Epithelial cell of esophagus (primary cell): ENCODE data around the gene PATL1.
"Not testable (repeated sequence)": the region's sequence is repeated elsewhere in the genome, so short reads cannot be mapped to it uniquely, and the experiment has no call there.

Experiments used
- DNase-seq: peaks from one replicate; pipeline ENCODE4 v3.0.0; 2010; ENCODE audit warnings: low read depth
- H3K4me3 ChIP-seq: 2 replicates; pipeline ENCODE4 v1.5.1; 2011; ENCODE audit warnings: mild to moderate bottlenecking, low read length, control low read depth
- CTCF ChIP-seq: IDR thresholded peaks from 2 replicates; pipeline ENCODE4 v1.5.1; 2011; ENCODE audit warnings: low read depth, mild to moderate bottlenecking, low read length, control low read depth, inconsistent platforms; ENCODE audit not compliant: insufficient read depth; ENCODE audit errors: missing control alignments

The PATL1 gene

GRCh38 chr11:59630493-59630892 is 38.3 kb downstream of the PATL1 start:
- TF ChIP-seq CTCF = no peak
- no peak for DNase-seq

DNA sequence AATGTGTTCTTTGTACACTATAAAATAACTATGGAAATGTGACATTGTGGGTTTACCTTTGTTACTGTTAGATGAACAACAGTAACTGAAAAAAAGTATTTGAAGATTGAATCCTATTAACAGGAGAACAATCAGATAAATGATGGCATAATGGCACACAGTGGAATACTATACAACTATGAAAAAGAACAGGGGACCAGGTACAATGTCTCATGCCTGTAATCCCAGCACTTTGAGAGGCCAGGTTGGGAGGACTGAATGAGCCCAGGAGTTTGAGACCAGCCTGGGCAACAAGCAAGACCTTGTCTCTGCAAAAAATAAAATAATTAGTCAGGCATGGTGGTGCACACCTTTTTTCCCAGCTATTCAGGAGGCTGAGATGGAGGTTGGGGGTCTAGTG is 38.8 kb downstream of the PATL1 start:
- no peak for DNase-seq
- TF ChIP-seq CTCF = no peak
- H3K4me3 ChIP-seq = no peak overlapping the region

More at GRCh38 chr11:59630493-59630892, 38.3 kb downstream of the PATL1 start:
- no peak overlapping the region for H3K4me3 ChIP-seq

- DNase-seq = not testable (repeated sequence)
Observed at GRCh38 chr11:59626969-59627368, 41.9 kb downstream of the PATL1 start.

GRCh38 chr11:59625703-59626102 is 43.1 kb downstream of the PATL1 start:
- TF ChIP-seq CTCF = no peak
- no peak for DNase-seq
- H3K4me3 ChIP-seq = no peak overlapping the region

More at GRCh38 chr11:59626969-59627368, 41.9 kb downstream of the PATL1 start:
- H3K4me3 ChIP-seq = not testable (repeated sequence)

DNA sequence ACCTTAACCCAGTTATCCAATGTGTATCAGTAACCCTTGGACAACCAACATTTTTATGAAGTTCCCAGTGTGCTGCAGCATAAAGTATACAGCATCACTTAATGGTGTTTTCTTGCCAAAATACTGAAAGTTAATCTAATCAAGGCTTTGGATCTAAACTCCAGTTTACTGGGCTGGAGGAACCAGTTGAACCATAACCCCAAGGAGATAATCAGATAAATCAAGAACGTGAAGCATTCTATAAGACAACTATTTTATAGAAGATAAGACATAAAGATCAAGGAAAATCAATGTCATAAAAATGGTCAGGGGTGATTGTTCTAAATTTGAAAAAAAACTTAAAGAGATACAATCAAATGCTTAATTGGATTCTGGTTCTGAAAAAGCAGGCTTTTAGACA is 51.0 kb downstream of the PATL1 start:
- no peak for DNase-seq
- no peak overlapping the region for H3K4me3 ChIP-seq
- TF ChIP-seq CTCF = no peak

DNA sequence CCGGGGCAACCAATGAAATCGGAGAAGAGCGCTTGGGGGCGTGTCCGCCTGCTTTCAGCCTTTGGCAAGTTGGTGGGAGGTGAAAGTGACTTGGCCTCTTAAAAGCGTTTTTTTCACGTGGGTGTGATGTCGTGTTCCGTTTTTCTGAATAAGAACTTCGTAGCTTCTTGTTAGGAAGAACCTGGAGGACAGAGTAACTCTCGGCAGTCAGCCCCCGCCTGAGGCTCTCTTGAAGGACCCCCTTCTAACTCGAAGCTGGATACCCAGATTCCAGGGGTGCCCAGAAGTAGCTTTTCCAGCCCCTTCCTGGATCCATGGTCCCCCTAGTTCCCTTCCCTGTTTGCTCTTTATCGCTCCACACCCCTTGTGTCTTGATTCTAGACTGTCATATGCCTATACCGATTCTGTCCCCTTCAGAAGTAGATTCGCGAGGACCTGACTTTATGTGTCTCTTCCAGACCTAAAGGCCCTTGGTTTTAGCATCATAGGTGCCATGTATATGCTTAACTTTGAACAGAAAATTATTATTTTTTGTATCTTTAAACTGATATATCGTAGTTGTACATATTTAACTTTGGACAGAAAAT is 52.3 kb downstream of the PATL1 start:
- DNase-seq = no peak
- no peak for TF ChIP-seq CTCF
- H3K4me3 ChIP-seq = peak overlapping the region; percentile 58

DNA sequence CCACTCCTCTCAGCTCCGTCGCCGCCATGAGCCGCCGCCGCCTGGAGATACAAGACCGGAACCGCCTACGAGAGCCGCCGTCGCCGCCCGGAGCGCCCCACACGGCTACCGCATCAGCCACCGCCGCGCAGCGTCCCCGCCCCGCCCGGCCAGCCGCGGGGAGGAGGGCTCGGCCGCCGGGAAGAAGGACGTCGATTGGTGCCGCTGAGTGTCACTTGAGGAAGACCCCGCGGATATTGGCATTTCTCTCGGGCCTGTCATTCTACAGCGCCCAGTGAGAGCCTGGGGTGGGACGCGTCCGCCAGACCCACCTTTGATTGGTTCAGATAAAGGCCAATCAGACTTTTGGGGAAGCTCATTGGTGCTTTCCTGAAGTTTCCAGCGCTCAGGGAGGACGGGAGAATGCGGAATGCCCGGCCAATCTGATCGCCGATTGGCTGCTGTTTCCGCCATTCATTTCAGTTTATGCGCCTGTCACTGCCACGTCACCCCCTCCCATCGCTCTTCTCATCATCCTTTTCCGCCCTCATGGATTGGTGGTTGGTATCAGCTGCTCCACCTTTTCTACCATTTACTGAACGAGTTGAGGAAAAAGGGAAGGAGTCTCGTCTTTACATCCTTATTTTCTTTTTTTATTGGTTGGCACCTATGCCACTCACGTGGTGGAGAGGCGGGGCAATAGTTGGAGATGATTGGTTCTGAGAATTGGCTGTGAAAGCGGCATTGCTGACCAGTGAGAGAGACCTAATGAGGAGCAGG is 53.0 kb downstream of the PATL1 start, which contains the start of gene OSBP:
Gene OSBP (minus strand): TSS at position 138 of the 759 bp plus-strand sequence. CDS start 110 bp downstream, at position 28.
- peak; percentile 100 for DNase-seq
- TF ChIP-seq CTCF = no peak
- peak within 1 kb of the TSS; percentile 79 for H3K4me3 ChIP-seq
